T47D (cell line): ENCODE results near the gene KRT86.
"Not testable (repeated sequence)": the region's sequence is repeated elsewhere in the genome, so short reads cannot be mapped to it uniquely, and the experiment has no call there.

Experiments used
- DNase-seq, 2 experiments: peaks; one replicate each; pipeline versions ENCODE4 v3.0.0 to v3.0.0-alpha.2; 2011 to 2012; ENCODE audit warnings: low read depth in 1 of 2, low spot score in 1 of 2
- JUND ChIP-seq: IDR thresholded peaks from 2 replicates; pipeline ENCODE4 v1.6.1; 2012; ENCODE audit warnings: low read depth
- in situ Hi-C: cut with HindIII; loops from 2 replicates; pipeline ENCODE4 v1.10.0; 2016; ENCODE audit warnings: low sequenced_read_pairs, low pct_unique_long_range_greater_than_20kb

The KRT86 gene

DNA sequence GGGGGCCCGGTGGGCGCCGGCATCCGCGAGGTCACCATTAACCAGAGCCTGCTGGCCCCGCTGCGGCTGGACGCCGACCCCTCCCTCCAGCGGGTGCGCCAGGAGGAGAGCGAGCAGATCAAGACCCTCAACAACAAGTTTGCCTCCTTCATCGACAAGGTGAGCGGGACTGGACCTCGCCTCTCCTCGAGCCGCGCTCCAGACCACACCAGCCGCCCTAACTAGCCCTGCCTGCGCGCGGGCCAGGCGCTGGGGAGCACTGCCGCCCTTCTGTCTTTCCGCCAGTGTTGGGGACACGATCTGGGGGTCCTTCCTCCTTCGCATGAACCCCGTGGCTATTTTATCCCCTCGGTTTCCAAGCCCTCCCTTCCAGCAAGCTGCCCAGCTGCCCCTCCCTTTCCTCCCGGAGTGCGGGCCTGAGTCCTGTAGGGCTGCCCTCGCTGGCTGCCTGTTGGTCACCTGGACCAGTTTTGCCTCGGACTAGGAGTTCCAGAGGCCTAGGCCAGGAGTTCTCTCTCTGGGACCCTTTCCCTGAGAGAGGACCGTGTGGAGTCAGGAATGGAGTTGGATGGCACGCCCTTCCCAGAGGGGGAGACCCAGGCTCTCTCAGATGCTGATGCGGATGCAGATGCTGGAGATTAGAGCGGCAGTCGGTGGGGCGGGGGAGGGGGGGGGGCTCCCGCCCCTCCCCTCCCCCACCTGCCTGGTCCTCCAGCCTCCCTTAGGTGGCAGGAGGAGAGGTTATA, 40.8 kb upstream of the KRT86 start:
- TF ChIP-seq JUND = no peak
- in situ Hi-C loops = no loop called here
- peak in 1 of 2 experiments; percentile 12 for DNase-seq

DNA sequence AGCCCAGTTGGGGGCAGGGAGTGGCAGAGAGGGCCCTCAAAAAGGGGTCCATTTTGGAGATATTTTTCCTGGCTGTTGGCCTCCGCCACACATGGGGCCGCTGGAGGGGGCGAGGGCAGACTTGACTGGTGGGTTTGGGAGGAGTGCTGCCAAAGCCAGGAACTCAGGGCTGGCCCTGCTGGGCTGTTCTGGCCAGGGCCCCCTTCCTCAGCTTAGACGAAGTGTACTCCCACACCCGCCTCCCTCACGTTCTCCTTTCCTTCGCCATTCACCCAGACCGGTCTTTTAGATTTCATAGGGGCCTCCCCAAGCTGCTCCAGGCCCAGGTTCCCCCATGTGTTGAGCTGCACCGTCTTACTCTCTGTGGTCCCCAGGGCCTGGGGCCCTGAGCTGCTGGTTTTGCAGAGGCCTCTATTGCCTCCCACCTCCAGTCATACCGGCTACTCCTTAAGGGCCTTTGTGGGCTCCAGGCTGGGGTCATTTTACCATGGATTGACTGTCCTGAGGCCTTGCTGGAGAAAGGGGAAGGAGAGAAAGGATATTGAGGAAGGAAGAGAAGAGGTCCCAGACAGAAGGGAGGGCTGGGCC, 40.1 kb upstream of the KRT86 start:
- no peak for TF ChIP-seq JUND
- in situ Hi-C loops = no loop called here
- DNase-seq = peak in 1 of 2 experiments; percentile 19

DNA sequence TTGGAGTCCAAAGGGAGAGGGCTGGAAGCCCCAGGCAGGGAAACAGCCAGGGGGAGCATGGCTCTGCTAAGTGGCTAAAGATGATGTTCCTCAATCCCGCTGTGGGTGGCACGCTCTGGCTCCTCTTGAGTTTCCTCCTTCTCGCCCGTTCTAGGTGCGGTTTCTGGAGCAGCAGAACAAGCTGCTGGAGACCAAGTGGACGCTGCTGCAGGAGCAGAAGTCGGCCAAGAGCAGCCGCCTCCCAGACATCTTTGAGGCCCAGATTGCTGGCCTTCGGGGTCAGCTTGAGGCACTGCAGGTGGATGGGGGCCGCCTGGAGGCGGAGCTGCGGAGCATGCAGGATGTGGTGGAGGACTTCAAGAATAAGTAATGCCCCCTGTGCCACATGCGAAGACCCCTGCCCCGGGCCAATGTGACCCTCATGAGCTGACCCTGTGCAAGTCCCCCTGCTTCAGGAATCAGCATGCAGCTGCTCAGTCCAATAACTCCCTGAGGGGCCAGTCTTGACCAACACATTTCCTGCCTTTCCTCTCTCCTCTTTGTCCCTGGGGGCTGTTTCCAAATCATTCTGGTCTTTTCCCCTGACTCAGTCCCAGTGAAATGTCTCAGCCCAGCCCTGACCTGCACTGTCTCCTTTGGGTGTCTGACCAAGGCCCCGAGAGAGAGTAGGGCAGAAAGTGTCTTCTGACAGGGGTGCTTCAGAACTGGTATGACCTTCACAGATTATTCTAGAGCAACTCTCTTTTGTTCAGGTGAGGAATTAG, 39.3 kb upstream of the KRT86 start:
- DNase-seq = peak in 1 of 2 experiments; percentile 33
- in situ Hi-C loops = no loop called here
- no peak for TF ChIP-seq JUND

DNA sequence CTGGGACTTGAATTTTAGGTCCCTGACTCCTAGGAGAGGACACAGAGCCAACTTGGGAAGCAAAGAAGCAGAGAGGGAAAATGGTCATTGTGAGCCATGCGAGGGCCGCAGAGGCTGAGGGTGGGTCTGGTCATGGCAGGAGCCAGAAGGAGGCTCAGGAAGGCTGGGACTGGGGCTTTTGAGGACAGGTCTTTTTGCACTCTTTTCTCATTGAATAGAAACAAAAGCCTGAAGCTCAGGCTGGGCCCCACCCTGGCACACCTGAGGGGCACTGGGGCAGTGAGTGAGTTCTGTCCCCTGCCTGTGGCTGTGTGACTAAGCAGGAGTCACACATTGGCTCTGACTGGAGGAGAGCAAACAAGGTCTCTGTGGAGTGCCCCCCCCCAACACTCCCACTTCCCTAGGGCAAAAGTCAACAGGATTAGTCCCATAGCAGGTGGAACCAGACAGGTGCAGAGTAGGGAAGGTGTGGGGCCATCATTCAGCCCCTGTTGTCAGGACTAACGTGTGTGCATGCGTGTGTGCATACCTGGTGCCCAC, 38.6 kb upstream of the KRT86 start:
- in situ Hi-C loops = no loop called here
- DNase-seq = peak; percentile 94 to 95
- TF ChIP-seq JUND = no peak

DNA sequence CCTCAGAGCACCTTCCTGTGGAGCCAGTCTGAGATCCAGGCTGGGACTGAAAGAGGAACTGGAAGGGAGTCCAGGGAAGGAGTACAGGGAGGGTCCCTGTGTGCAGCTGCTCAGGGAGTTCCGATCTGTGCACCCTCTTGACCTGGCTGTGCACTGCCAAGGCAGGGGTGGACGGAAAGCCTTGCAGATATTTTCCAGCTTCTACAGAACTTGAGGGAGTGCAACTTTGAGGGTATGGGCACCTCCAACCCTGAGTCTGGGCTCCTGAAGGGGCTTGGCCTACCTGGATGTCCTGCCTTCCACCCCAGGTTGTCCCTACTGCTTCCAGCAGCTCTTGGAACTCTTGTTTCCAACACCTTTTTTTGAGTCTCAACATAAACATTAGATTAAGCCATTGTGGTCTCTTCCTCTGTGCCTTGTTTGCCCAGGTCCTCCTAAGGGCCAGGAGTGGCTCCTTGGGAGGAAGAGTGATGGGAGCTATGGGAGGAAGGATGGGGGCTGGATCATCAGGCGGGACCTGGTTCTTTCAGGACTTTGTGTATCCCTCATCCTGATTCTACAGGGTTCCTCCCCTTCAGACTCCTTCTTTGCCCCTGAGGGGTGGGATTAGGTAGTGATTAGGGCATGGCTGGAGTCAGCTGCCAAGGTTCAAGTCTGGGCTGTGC, 37.9 kb upstream of the KRT86 start:
- TF ChIP-seq JUND = no peak
- no peak for DNase-seq
- in situ Hi-C loops = no loop called here

DNA sequence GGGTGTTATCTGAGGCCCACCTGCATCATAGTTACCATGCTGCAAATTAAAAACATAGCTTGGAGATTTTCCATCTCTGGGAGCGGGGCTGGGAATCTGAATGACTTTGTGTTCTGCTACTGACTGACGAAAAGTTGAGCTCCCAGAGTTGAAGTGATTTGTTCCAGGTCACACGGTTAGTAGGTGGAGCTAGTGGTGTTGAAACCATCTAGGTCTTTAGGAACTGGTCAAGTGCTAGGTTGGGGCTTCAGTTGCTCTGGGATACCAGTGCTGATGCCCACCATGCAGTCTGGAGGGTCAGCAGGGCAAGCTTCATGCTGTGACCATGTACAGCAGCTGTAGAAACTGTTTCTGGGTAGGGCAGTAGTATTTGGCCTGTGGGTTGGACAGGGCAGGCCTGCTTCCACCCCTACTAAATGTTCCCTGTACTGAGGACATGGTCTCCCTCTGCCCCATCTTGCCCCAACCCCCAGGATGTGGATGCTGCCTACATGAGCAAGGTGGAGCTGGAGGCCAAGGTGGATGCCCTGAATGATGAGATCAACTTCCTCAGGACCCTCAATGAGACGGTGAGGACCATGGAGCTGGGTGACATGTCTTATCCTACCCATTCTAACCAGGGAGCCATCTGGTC, 36.1 kb upstream of the KRT86 start:
- no peak for TF ChIP-seq JUND
- in situ Hi-C loops = no loop called here
- peak in 1 of 2 experiments; percentile 1 for DNase-seq

DNA sequence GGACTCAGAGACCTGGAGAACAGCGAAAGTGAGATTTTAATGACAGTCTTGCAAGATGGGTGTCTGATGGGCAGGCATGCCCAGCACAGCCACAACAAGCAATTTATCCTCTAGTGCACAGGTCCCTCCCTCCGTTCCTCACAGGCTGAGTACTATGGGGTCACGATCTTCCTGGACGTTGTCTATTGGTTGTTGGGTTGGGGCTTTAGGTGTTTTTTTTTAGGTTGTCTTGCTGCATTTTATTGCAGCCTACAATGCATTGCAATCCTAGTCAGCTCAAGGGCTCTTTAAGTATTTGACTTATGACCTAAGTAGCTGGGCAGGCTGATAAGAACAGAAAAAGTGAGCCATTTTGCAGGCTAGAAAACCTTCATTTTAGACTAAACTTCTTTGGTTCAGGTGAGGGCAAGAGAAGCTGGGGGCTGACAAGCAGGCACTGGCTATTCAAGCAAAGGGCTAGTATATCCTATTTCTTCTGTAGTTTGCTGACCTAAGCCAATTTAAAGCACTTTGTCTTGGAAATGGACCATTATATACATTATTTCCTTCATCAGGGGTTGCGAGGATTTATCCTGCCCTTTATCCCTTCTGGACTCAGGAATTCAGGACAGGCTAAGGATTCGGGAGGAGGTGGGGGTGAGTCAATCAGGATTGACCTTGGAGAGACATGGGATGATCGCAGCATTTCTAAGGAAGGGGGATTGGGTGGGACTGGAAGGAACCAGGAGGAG, 35.4 kb upstream of the KRT86 start:
- DNase-seq = peak in 1 of 2 experiments; percentile 1
- no peak for TF ChIP-seq JUND
- in situ Hi-C loops = no loop called here

DNA sequence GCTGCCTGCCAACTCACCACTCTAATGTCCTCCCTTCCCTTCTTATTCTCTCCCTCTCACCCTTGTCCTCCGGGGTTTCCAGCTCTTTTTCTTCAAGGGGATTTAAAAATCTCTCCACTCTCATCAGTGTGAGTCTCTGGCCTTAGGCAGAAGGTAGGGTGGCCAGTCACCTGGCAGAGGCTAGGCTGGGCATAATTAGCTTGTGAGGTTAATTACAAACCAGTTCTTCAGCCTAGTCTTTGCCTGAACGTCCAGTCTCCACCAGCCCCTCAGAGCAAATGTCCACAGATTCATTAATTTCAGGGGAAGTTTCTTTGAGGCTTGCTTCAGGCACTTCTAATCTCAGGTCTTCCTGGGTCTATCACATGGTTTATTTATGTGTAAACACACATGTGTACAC, 34.7 kb upstream of the KRT86 start:
- TF ChIP-seq JUND = no peak
- no peak for DNase-seq
- in situ Hi-C loops = no loop called here

DNA sequence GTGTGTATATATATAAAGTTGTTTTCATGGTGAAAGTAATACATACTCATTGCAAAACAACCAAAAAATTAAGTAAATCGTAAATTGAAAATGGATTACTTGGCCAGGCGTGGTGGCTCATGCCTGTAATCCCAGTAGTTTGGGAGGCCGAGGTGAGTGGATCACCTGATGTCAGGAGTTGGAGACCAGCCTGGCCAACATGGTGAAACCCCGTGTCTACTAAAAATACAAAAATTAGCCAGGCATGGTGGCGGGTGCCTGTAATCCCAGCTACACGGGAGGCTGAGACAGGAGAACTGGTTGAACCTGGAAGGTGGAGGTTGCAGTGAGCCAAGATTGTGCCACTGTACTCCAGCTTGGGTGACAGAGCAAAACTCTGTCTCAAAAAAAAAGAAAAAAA, 34.2 kb upstream of the KRT86 start:
- in situ Hi-C loops, DNase-seq: not testable (repeated sequence)

DNA sequence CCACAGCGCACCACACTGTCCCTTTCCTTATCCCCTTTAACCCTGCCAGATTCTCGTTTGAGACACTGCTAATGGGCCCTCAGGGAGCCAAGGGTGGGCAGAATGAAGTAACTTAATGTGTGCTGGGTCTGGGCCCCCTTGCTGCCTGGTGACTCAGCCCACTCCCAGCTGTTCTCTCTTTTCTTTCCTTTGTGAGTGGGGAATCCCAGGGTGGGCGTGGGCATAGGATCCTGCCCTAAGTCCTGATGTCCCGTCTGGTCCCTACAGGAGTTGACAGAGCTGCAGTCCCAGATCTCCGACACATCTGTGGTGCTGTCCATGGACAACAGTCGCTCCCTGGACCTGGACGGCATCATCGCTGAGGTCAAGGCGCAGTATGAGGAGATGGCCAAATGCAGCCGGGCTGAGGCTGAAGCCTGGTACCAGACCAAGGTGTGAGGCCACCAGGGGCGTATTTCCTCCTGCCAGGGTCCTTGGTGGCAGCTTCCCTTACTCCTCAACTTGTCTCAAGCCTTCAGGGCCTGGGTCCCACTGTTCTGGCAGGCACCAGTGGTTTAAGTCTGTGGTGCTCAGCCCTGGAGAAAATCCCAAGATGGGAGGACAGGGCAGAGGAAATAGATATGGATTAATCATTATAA, 33.1 kb upstream of the KRT86 start:
- no peak for DNase-seq
- TF ChIP-seq JUND = no peak
- in situ Hi-C loops = no loop called here
